HepG2 (cell line): Measurements from ENCODE around the gene C20orf144. TPM values are rescaled to one million over a fixed set of nuclear protein-coding genes. Genes with fewer than 3 reads are reported as not detected.

Experiments used
- ARID4A ChIP-seq: sonication (generic); formaldehyde crosslinking; IDR thresholded peaks from 2 replicates; pipeline ENCODE4 v1.5.0; 2020; ENCODE audit warnings: mild to moderate bottlenecking, missing genetic modification reagents, borderline replicate concordance
- CHCHD3 ChIP-seq: sonication (generic); formaldehyde crosslinking; IDR thresholded peaks from 2 replicates; pipeline ENCODE4 v1.8.0; 2022; ENCODE audit warnings: mild to moderate bottlenecking, missing genetic modification reagents, moderate library complexity
- DRAP1 ChIP-seq: IDR thresholded peaks from 2 replicates; pipeline ENCODE4 v1.6.1; 2016; ENCODE audit warnings: missing genetic modification reagents, missing compliant biosample characterization
- HHEX ChIP-seq: IDR thresholded peaks from 2 replicates; pipeline ENCODE4 v1.6.1; 2016; ENCODE audit warnings: control low read depth
- HNF4A ChIP-seq: sonication (generic); formaldehyde crosslinking; IDR thresholded peaks from 2 replicates; pipeline ENCODE4 v1.4.0; 2020; ENCODE audit warnings: missing genetic modification reagents
- IRX3 ChIP-seq: sonication (generic); formaldehyde crosslinking; IDR thresholded peaks from 2 replicates; pipeline ENCODE4 v1.8.1; 2023; ENCODE audit warnings: mild to moderate bottlenecking, low read depth, missing genetic modification reagents, borderline replicate concordance
- KDM3A ChIP-seq: IDR thresholded peaks from 2 replicates; pipeline ENCODE4 v1.6.1; 2018; ENCODE audit warnings: low read depth, missing compliant biosample characterization
- KLF6 ChIP-seq: IDR thresholded peaks from 2 replicates; pipeline ENCODE4 v1.8.0; 2016; ENCODE audit warnings: missing biosample characterization, missing genetic modification reagents
- RERE ChIP-seq: IDR thresholded peaks from 2 replicates; pipeline ENCODE4 v1.6.1; 2016; ENCODE audit warnings: low read depth, missing genetic modification reagents, missing compliant biosample characterization
- SMARCC2 ChIP-seq: fragments of 450-650 bp; IDR thresholded peaks from 2 replicates; pipeline ENCODE4 v1.6.1; 2017; ENCODE audit warnings: antibody characterized with exemption, mild to moderate bottlenecking
- TCF12 ChIP-seq, 2 experiments: fragments of 450-650 bp in 1 of 2; sonication (generic) in 1 of 2; formaldehyde crosslinking in 1 of 2; IDR thresholded peaks; 2 replicates each; pipeline versions ENCODE4 v1.6.1 to v1.8.0; 2017 to 2022; ENCODE audit warnings: antibody characterized with exemption in 1 of 2, mild to moderate bottlenecking in 1 of 2, missing genetic modification reagents in 1 of 2, moderate library complexity in 1 of 2
- ZFP82 ChIP-seq: sonication (generic); formaldehyde crosslinking; IDR thresholded peaks from 2 replicates; pipeline ENCODE4 v1.5.1; 2020; ENCODE audit warnings: mild to moderate bottlenecking, missing genetic modification reagents, borderline replicate concordance
- ZNF124 ChIP-seq: sonication (generic); formaldehyde crosslinking; IDR thresholded peaks from 2 replicates; pipeline ENCODE4 v1.4.0; 2020; ENCODE audit warnings: missing genetic modification reagents
- ZNF20 ChIP-seq: sonication (generic); formaldehyde crosslinking; IDR thresholded peaks from 2 replicates; pipeline ENCODE4 v1.4.0; 2020; ENCODE audit warnings: mild to moderate bottlenecking, moderate library complexity, missing genetic modification reagents
- ZNF33A ChIP-seq: sonication (generic); formaldehyde crosslinking; IDR thresholded peaks from 2 replicates; pipeline ENCODE4 v1.5.1; 2020; ENCODE audit warnings: missing genetic modification reagents, mild to moderate bottlenecking, moderate library complexity, borderline replicate concordance
- ZNF350 ChIP-seq: sonication (generic); formaldehyde crosslinking; IDR thresholded peaks from 2 replicates; pipeline ENCODE4 v1.4.0; 2020; ENCODE audit warnings: mild to moderate bottlenecking, low read depth, missing genetic modification reagents, borderline replicate concordance
- ZNF569 ChIP-seq: sonication (generic); formaldehyde crosslinking; IDR thresholded peaks from 2 replicates; pipeline ENCODE4 v1.5.0; 2020; ENCODE audit warnings: mild to moderate bottlenecking, missing genetic modification reagents, moderate library complexity, borderline replicate concordance
- polyA plus RNA-seq, 8 experiments: library from polyadenylated mRNA; depleted of rRNA in 3 of 8; stranded (reverse) in 7 of 8; unstranded in 1 of 8; fragments of >200 nt; fragmentation: Illumina TruSeq in 4 of 8; extraction: Trizol in 4 of 8; gene quantifications; 2 replicates each; pipeline versions ENCODE4 v1.2.1 to v1.2.3, GENCODE V29; 2011 to 2016; ENCODE audit warnings: low read depth in 4 of 8, missing spikeins in 1 of 8, mixed read lengths in 1 of 8; ENCODE audit not compliant: insufficient read depth in 1 of 8
- total RNA-seq, 5 experiments: library from RNA; depleted of rRNA; stranded (reverse); fragments of >200 nt; fragmentation: Illumina TruSeq; extraction: Trizol; gene quantifications; 2 replicates each; pipeline ENCODE4 v1.2.3, GENCODE V29; 2016; ENCODE audit warnings: low read depth in 1 of 5

Gene C20orf144
- total and polyA plus RNA-seq, 2 of the 13 experiments (the other 11 are each of a cell fraction or from before 2014, with no cell fraction given) = 0.09 to 0.16 TPM

- TF ChIP-seq RERE (CRISPR knock-in tag) (peak; percentile 61; the same call in 1 of the 2 replicates), KLF6 (CRISPR knock-in tag) (no peak), TCF12 (IDR thresholded peaks at IDR 0.05) (no peak), TCF12 (CRISPR knock-in tag; IDR thresholded peaks at IDR 0.05) (peak; percentile 78), ZNF350 (CRISPR knock-in tag) (peak; percentile 87), ZNF33A (CRISPR knock-in tag) (no peak), DRAP1 (CRISPR knock-in tag) (peak; percentile 62; the same call in 1 of the 2 replicates), HHEX (peak; percentile 44; the same call in 1 of the 2 replicates), CHCHD3 (CRISPR knock-in tag) (no peak), ZFP82 (CRISPR knock-in tag) (peak; percentile 63; the same call in 1 of the 2 replicates), HNF4A (CRISPR knock-in tag) (peak; percentile 95), ZNF20 (CRISPR knock-in tag) (peak; percentile 63; the same call in 1 of the 2 replicates), SMARCC2 (no peak), ARID4A (CRISPR knock-in tag) (peak; percentile 82), ZNF569 (CRISPR knock-in tag) (no peak; the same call in 1 of the 2 replicates), IRX3 (CRISPR knock-in tag) (no peak; the same call in 1 of the 2 replicates), ZNF124 (CRISPR knock-in tag) (0 out of 2 replicates have a peak, but pooled peaks have one; percentile 71), KDM3A (CRISPR knock-in tag) (peak; percentile 60; the same call in 1 of the 2 replicates)
Observed at GRCh38 chr20:33701629-33702450, 39.7 kb downstream of the C20orf144 start (continued).
